PC-9 (cell line): ENCODE measurements around the gene AFAP1L1. TPM values are rescaled to one million over a fixed set of nuclear protein-coding genes. Genes with fewer than 3 reads are reported as not detected.

Source experiments
- BruUV-seq: library from RNA; stranded (reverse); fragments of 400-500 nt; replicated peaks from 2 replicates; lab custom pipeline; 2021; lab: Mats Ljungman, UMichigan
- CTCF ChIA-PET: fragments of 300-600 bp; sonication (Branson Sonifier 250); formaldehyde crosslinking; loops from one replicate; lab custom pipeline; 2022; ENCODE audit warnings: antibody characterized with exemption; lab: Charles Lee
- POLR2A ChIA-PET: fragments of 300-600 bp; sonication (Branson Sonifier 250); formaldehyde crosslinking; loops from one replicate; lab custom pipeline; 2022; ENCODE audit warnings: antibody characterized with exemption; ENCODE audit not compliant: unreplicated experiment; lab: Charles Lee
- DNase-seq, 2 experiments: peaks; one replicate each; pipeline versions ENCODE4 v3.0.0 to v3.0.0-alpha.2; 2015 to 2022; ENCODE audit warnings: mixed read lengths in 1 of 2
- H2AFZ ChIP-seq: fragments of 200-600 bp; sonication (generic); 2 replicates; pipeline ENCODE4 v1.8.1; 2017; ENCODE audit warnings: antibody characterized with exemption
- H3F3A ChIP-seq: fragments of 200-600 bp; sonication (generic); 2 replicates; pipeline ENCODE4 v1.8.1; 2017; ENCODE audit warnings: antibody characterized with exemption, mild to moderate bottlenecking, low read depth; ENCODE audit not compliant: insufficient read depth
- H3K27ac ChIP-seq: fragments of 200-600 bp; sonication (generic); 2 replicates; pipeline ENCODE4 v1.6.1; 2016; ENCODE audit warnings: mixed run types
- H3K27me3 ChIP-seq: fragments of 200-600 bp; sonication (generic); 2 replicates; pipeline ENCODE4 v1.6.1; 2016; ENCODE audit warnings: low read depth, mixed run types; ENCODE audit not compliant: insufficient read depth
- H3K36me3 ChIP-seq: fragments of 200-600 bp; sonication (generic); 2 replicates; pipeline ENCODE4 v1.6.1; 2016; ENCODE audit warnings: low read depth, mixed run types
- H3K4me1 ChIP-seq: fragments of 200-600 bp; sonication (generic); replicated peaks from 2 replicates; pipeline ENCODE4 v1.6.1; 2016; ENCODE audit warnings: mixed run types; ENCODE audit not compliant: insufficient read depth
- H3K4me2 ChIP-seq: fragments of 200-600 bp; sonication (generic); 2 replicates; pipeline ENCODE4 v1.6.1; 2017; ENCODE audit warnings: mixed run types
- H3K4me3 ChIP-seq: fragments of 200-600 bp; sonication (generic); 2 replicates; pipeline ENCODE4 v1.6.1; 2016; ENCODE audit warnings: mixed run types
- H3K79me2 ChIP-seq: fragments of 200-600 bp; sonication (generic); 2 replicates; pipeline ENCODE4 v1.6.1; 2017; ENCODE audit warnings: low read depth, mixed run types
- H3K9me2 ChIP-seq: fragments of 200-600 bp; sonication (generic); 2 replicates; pipeline ENCODE4 v1.8.1; 2017; ENCODE audit warnings: mild to moderate bottlenecking; ENCODE audit not compliant: insufficient read depth
- H3K9me3 ChIP-seq: fragments of 200-600 bp; sonication (generic); 2 replicates; pipeline ENCODE4 v1.8.1; 2016; ENCODE audit warnings: low read depth; ENCODE audit not compliant: insufficient read depth
- H4K20me1 ChIP-seq: fragments of 200-600 bp; sonication (generic); 2 replicates; pipeline ENCODE4 v1.8.1; 2017; ENCODE audit not compliant: insufficient read depth
- EZH2 ChIP-seq: fragments of 200-600 bp; sonication (generic); IDR thresholded peaks from 2 replicates; pipeline ENCODE4 v1.8.0; 2017; ENCODE audit warnings: antibody characterized with exemption, low read depth
- intact Hi-C: fragments of 100-400 bp; cut with micrococcal nuclease; formaldehyde crosslinking; loops from one replicate; pipeline ENCODE4 v1.10.0; 2022; ENCODE audit not compliant: unreplicated experiment
- total RNA-seq: library from RNA; stranded (reverse); gene quantifications from 2 replicates; pipeline ENCODE4 v1.2.3, GENCODE V29; 2021
- TF ChIP-seq, protein P1 (sequence below): fragments of 200-600 bp; sonication (generic); conservative IDR thresholded peaks from 2 replicates; pipeline ENCODE4 v1.6.1; 2017; ENCODE audit warnings: mixed run types, antibody characterized with exemption, mild to moderate bottlenecking, moderate library complexity

The AFAP1L1 gene
- total RNA-seq, 1 experiment from 2014 or later: 9.6 TPM

GRCh38 chr5:149358868-149359495 is 87.3 kb downstream of the AFAP1L1 start:
- intact Hi-C loops: loop anchor here (5.0 kb wide), 1 partner anchor 37 kb away; no protein-coding TSS in a partner anchor
- Histone ChIP-seq H3K9me2 (no peaks in the 10 kb centered on the region), H4K20me1 (0 out of 2 replicates have a peak, but pooled peaks cover 5% of the 10 kb centered on the region), H3K4me3 (peak overlapping the region; percentile 86), H3K27me3 (no peaks in the 10 kb centered on the region), H3F3A (peaks cover 30% of the 10 kb centered on the region), H3K9me3 (no peaks in the 10 kb centered on the region), H3K4me2 (peak overlapping the region; percentile 95), H3K4me1 (peaks cover 14% of the 10 kb centered on the region; the same call in 1 of the 2 replicates), H3K36me3 (no peaks in the 10 kb centered on the region), H3K79me2 (no peaks in the 10 kb centered on the region), H2AFZ (peak overlapping the region; percentile 97; the same call in 1 of the 2 replicates), H3K27ac (no peak overlapping the region)
- BruUV-seq: TSS peak; percentile 13
- CTCF ChIA-PET: interaction anchor here (0.7 to 1.7 kb wide), 2 partner anchors 13 to 538 kb away, joined by 3 to 7 read pairs; no protein-coding TSS in a partner anchor
- TF ChIP-seq, protein P1, sequence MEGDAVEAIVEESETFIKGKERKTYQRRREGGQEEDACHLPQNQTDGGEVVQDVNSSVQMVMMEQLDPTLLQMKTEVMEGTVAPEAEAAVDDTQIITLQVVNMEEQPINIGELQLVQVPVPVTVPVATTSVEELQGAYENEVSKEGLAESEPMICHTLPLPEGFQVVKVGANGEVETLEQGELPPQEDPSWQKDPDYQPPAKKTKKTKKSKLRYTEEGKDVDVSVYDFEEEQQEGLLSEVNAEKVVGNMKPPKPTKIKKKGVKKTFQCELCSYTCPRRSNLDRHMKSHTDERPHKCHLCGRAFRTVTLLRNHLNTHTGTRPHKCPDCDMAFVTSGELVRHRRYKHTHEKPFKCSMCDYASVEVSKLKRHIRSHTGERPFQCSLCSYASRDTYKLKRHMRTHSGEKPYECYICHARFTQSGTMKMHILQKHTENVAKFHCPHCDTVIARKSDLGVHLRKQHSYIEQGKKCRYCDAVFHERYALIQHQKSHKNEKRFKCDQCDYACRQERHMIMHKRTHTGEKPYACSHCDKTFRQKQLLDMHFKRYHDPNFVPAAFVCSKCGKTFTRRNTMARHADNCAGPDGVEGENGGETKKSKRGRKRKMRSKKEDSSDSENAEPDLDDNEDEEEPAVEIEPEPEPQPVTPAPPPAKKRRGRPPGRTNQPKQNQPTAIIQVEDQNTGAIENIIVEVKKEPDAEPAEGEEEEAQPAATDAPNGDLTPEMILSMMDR: no peak
- TF ChIP-seq EZH2: no peak
- POLR2A ChIA-PET: interaction anchor here (0.6 kb wide), 2 partner anchors 20 to 32 kb away, joined by 3 to 4 read pairs; no protein-coding TSS in a partner anchor
- no peak for DNase-seq

GRCh38 chr5:149360272-149360671 is 88.6 kb downstream of the AFAP1L1 start:
- H2AFZ ChIP-seq: no peak overlapping the region
- intact Hi-C loops: no loop called here
- CTCF ChIA-PET: no interaction called here

GRCh38 chr5:149362541-149362940 is 90.9 kb downstream of the AFAP1L1 start:
- Histone ChIP-seq H3F3A (peaks cover 5% of the 10 kb centered on the region; the same call in 1 of the 2 replicates), H3K36me3 (no peaks in the 10 kb centered on the region), H3K4me2 (no peak overlapping the region), H3K79me2 (no peaks in the 10 kb centered on the region), H4K20me1 (no peaks in the 10 kb centered on the region), H3K27ac (no peak overlapping the region), H3K27me3 (no peaks in the 10 kb centered on the region), H3K9me3 (no peaks in the 10 kb centered on the region), H2AFZ (no peak overlapping the region), H3K4me1 (0 out of 2 replicates have a peak, but pooled peaks cover 8% of the 10 kb centered on the region), H3K9me2 (no peaks in the 10 kb centered on the region), H3K4me3 (no peak overlapping the region)
- no peak for TF ChIP-seq EZH2
- TF ChIP-seq, protein P1: no peak
- no TSS peak for BruUV-seq
- intact Hi-C loops: no loop called here
- DNase-seq: no peak
- CTCF ChIA-PET: no interaction called here
- POLR2A ChIA-PET: no interaction called here

More at GRCh38 chr5:149360272-149360671, 88.6 kb downstream of the AFAP1L1 start:
- no peaks in the 10 kb centered on the region for H3K36me3 ChIP-seq
- H3K27me3 ChIP-seq: no peaks in the 10 kb centered on the region
- H3F3A ChIP-seq: peaks cover 21% of the 10 kb centered on the region
- peaks cover 14% of the 10 kb centered on the region; the same call in 1 of the 2 replicates for H3K4me1 ChIP-seq
- H3K4me3 ChIP-seq: no peak overlapping the region
- no peaks in the 10 kb centered on the region for H3K79me2 ChIP-seq
- POLR2A ChIA-PET: no interaction called here
- H3K9me2 ChIP-seq: no peaks in the 10 kb centered on the region
- no TSS peak for BruUV-seq
- TF ChIP-seq, protein P1: no peak
- TF ChIP-seq EZH2: no peak
- no peak for DNase-seq
- H3K27ac ChIP-seq: no peak overlapping the region
- H3K9me3 ChIP-seq: no peaks in the 10 kb centered on the region
- no peaks in the 10 kb centered on the region for H4K20me1 ChIP-seq
- no peak overlapping the region for H3K4me2 ChIP-seq
